RWPE2 (cell line): ENCODE data around the gene UCHL3.

ENCODE experiments used
- ATAC-seq: fragments of 200-7000 bp; cut with Tn5 transposase; 3 replicates; pipeline ENCODE4 v1.9.1; 2021; ENCODE audit warnings: low read depth
- DNase-seq: peaks from one replicate; pipeline ENCODE4 v3.0.0-alpha.2; 2020; ENCODE audit warnings: low spot score
- H3K27ac ChIP-seq: fragments of 450-650 bp; 2 replicates; pipeline ENCODE4 v1.5.1; 2017; ENCODE audit warnings: mild to moderate bottlenecking; ENCODE audit not compliant: poor library complexity, severe bottlenecking
- H3K27me3 ChIP-seq: fragments of 250-450 bp; sonication (Bioruptor Pico); 2 replicates; pipeline ENCODE4 v1.5.1; 2021; ENCODE audit warnings: mild to moderate bottlenecking, moderate library complexity; ENCODE audit not compliant: insufficient read depth, poor library complexity, severe bottlenecking
- H3K36me3 ChIP-seq: fragments of 250-450 bp; sonication (Bioruptor Pico); 2 replicates; pipeline ENCODE4 v1.5.1; 2020; ENCODE audit warnings: low read depth, mild to moderate bottlenecking, moderate library complexity
- H3K4me1 ChIP-seq: fragments of 250-450 bp; sonication (Bioruptor Pico); 2 replicates; pipeline ENCODE4 v1.5.1; 2021; ENCODE audit warnings: mild to moderate bottlenecking, moderate library complexity; ENCODE audit not compliant: insufficient read depth, poor library complexity, severe bottlenecking
- H3K4me3 ChIP-seq: fragments of 250-450 bp; sonication (Bioruptor Pico); 2 replicates; pipeline ENCODE4 v1.5.1; 2021; ENCODE audit warnings: mild to moderate bottlenecking, moderate library complexity; ENCODE audit not compliant: severe bottlenecking
- H3K9me3 ChIP-seq: fragments of 250-450 bp; sonication (Bioruptor Pico); 2 replicates; pipeline ENCODE4 v1.5.1; 2021; ENCODE audit warnings: mild to moderate bottlenecking, moderate library complexity; ENCODE audit not compliant: severe bottlenecking
- TF ChIP-seq, protein P1 (sequence below): fragments of 450-650 bp; IDR thresholded peaks from one replicate; pipeline ENCODE4 v1.5.1; 2017; ENCODE audit warnings: mild to moderate bottlenecking, moderate library complexity; ENCODE audit not compliant: poor library complexity, severe bottlenecking

Gene UCHL3

DNA sequence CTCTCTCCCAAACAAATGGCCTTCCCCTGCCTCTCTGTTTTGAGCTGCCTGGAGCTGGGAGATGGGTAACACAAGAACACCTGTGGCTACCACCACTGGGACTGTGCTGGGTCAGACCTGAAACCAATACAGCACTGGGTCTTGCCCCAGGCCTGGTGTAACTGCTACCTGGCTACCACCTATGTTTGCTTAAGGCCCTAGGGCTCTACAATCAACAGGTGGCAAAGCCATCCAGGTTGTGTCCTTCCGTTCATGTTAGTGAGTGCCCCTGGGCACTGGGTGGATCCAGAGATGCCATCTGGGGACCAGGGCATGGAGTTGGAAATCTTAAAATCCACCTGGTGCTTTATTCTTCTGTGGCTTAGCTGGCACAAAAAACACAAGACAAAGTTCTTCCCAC, 67.6 kb downstream of the UCHL3 start:
- H3K9me3 ChIP-seq, result no peaks in the 10 kb centered on the region
- H3K36me3 ChIP-seq, result no peaks in the 10 kb centered on the region
- TF ChIP-seq, protein P1, sequence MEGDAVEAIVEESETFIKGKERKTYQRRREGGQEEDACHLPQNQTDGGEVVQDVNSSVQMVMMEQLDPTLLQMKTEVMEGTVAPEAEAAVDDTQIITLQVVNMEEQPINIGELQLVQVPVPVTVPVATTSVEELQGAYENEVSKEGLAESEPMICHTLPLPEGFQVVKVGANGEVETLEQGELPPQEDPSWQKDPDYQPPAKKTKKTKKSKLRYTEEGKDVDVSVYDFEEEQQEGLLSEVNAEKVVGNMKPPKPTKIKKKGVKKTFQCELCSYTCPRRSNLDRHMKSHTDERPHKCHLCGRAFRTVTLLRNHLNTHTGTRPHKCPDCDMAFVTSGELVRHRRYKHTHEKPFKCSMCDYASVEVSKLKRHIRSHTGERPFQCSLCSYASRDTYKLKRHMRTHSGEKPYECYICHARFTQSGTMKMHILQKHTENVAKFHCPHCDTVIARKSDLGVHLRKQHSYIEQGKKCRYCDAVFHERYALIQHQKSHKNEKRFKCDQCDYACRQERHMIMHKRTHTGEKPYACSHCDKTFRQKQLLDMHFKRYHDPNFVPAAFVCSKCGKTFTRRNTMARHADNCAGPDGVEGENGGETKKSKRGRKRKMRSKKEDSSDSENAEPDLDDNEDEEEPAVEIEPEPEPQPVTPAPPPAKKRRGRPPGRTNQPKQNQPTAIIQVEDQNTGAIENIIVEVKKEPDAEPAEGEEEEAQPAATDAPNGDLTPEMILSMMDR, result no peak
- H3K27me3 ChIP-seq, result no peaks in the 10 kb centered on the region
- DNase-seq, result no peak
- ATAC-seq, result no peak
- H3K27ac ChIP-seq, result no peak overlapping the region
- H3K4me3 ChIP-seq, result no peak overlapping the region
- H3K4me1 ChIP-seq, result no peaks in the 10 kb centered on the region

DNA sequence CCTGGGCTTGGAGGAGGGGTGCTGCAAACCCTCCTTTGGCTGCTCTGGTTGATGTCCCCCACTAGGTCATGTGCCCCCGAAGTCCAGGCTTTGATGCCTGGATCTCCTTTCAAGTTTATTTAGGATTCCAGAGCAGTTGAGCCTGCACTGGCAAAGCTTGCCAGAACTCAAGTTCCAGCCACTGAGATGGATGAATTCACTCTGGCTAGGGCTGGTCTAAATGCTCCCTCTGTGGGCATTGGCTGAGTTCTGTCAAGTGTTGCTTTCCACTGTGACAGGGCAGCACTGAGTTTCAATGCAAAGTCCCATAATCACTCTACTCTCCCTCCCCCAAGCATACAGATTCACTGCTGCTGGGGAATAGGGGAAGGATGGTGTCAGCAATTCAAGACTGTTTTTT, 68.7 kb downstream of the UCHL3 start:
- no peak for DNase-seq
- Histone ChIP-seq H3K4me3 (no peak overlapping the region), H3K4me1 (no peaks in the 10 kb centered on the region), H3K36me3 (no peaks in the 10 kb centered on the region), H3K27me3 (no peaks in the 10 kb centered on the region), H3K9me3 (no peaks in the 10 kb centered on the region), H3K27ac (no peak overlapping the region)
- TF ChIP-seq, protein P1, result no peak
- no peak for ATAC-seq

DNA sequence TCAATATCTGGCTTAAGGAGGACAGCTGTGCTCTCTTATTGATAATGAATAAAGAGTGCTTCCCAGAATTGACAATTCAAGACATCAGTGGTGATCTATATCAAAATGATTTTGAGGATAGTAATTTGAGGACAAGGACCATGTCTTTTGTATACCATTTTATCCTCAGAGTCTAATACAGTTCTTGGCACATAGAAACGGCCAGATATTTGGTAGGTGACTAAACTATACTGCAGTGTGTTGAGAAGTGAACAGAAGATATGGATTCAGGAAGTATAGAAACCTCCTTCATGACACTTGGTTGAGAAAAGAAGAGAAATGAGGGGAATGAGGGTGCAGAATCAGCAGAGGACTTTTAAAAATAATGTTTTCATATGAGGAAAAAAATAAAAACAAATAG, 70.4 kb downstream of the UCHL3 start:
- no peak overlapping the region for H3K27ac ChIP-seq

DNA sequence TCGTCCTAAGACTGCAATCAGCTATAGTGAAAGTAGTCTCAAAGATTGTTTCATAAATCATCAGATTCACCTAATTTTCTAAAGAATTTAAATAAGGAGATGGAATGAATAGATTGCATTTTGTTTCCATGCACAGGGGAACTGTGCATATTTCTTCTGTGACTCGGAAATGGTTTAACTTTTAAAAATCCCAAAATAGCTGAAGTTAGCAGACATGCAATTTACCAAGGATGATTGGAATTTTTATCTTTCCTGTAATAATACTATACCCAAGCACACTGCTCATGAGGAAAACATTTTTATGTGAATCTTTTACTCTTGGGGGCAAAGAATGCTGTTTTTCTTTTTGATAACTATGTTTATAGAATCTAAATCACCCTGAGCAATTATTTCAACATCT, 71.6 kb downstream of the UCHL3 start:
- H3K27me3 ChIP-seq, result no peaks in the 10 kb centered on the region
- ATAC-seq (no peak), DNase-seq (no peak)
- peak overlapping the region; percentile 11 for H3K27ac ChIP-seq
- TF ChIP-seq, protein P1, result no peak
- no peaks in the 10 kb centered on the region for H3K4me1 ChIP-seq
- no peaks in the 10 kb centered on the region for H3K9me3 ChIP-seq
- H3K36me3 ChIP-seq, result no peaks in the 10 kb centered on the region
- H3K4me3 ChIP-seq, result no peak overlapping the region

More for the DNA sequence above, 70.4 kb downstream of the UCHL3 start:
- no peaks in the 10 kb centered on the region for H3K4me1 ChIP-seq
- no peaks in the 10 kb centered on the region for H3K9me3 ChIP-seq
- TF ChIP-seq, protein P1, result no peak
- no peak for DNase-seq
- no peak overlapping the region for H3K4me3 ChIP-seq
- ATAC-seq, result no peak
- H3K27me3 ChIP-seq, result no peaks in the 10 kb centered on the region
- no peaks in the 10 kb centered on the region for H3K36me3 ChIP-seq

DNA sequence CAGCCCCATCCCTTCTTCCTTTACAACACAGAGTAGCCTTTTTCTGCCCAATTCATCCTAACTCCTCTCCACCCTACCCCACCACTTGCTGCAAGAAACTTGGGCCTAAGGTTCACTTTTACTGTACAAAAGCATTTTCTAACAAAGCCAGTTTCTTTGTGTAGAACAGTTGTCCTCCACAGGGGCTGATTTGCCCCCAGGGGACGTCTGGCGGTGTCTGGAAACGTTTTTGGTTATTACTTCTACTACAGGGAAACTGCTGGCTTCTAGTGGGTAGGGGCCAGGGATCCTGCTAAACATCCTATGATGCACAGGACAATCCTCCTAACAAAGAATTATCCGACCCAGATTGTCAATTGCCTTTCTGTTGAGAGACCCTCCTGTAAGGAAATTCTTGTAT, 79.2 kb downstream of the UCHL3 start:
- DNase-seq (no peak), ATAC-seq (no peak)
- TF ChIP-seq, protein P1, result no peak

More for the DNA sequence above, 79.2 kb downstream of the UCHL3 start:
- H3K4me3 ChIP-seq, result no peak overlapping the region
- H3K27me3 ChIP-seq, result no peaks in the 10 kb centered on the region
- H3K36me3 ChIP-seq, result no peaks in the 10 kb centered on the region
- H3K9me3 ChIP-seq, result no peaks in the 10 kb centered on the region
- H3K27ac ChIP-seq, result no peak overlapping the region
- no peaks in the 10 kb centered on the region for H3K4me1 ChIP-seq
